ENCODE measurements around the gene GPR37L1. TPM values are rescaled to one million over a fixed set of nuclear protein-coding genes. Genes with fewer than 3 reads are reported as not detected.

Gene GPR37L1
- not detected in 2 replicates for total RNA-seq

GRCh38 chr1:202122639-202123335 is at the start of gene GPR37L1:
GPR37L1 (plus strand) TSS chr1:202122917; CDS start chr1:202122964, 47 bp downstream.

GRCh38 chr1:202144402-202145067 is 21.8 kb downstream of the GPR37L1 start, which contains the start of gene ARL8A:
ARL8A (minus strand) TSS chr1:202144737; CDS start chr1:202144572, 165 bp downstream.

GRCh38 chr1:202160377-202160940 is 37.7 kb downstream of the GPR37L1 start, which contains the start of gene PTPN7:
PTPN7 (minus strand) TSS chr1:202160602; CDS start chr1:202159402, 1,200 bp downstream.

Other genes starting within 250 kb of the GPR37L1 start
- gene SHISA4, start 234.0 kb upstream of the GPR37L1 start, total RNA-seq: 7.7 and 11.1 TPM in 2 replicates
- gene LMOD1, start 176.4 kb upstream of the GPR37L1 start, total RNA-seq: 0.09 and 1.2 TPM in 2 replicates
- 79.8 and 90.1 TPM in 2 replicates for gene TIMM17A, start 167.4 kb upstream of the GPR37L1 start, total RNA-seq
- gene RNPEP, start 140.3 kb upstream of the GPR37L1 start, total RNA-seq: 32.6 and 42.4 TPM in 2 replicates
- 0.09 and 0.18 TPM in 2 replicates for gene ELF3, start 112.3 kb upstream of the GPR37L1 start, total RNA-seq
- gene ARL8A, start 21.8 kb downstream of the GPR37L1 start, total RNA-seq: 21.5 and 23.0 TPM in 2 replicates
- not detected in 2 replicates for gene PTPN7, start 37.7 kb downstream of the GPR37L1 start, total RNA-seq
- gene LGR6, start 70.9 kb downstream of the GPR37L1 start, total RNA-seq: under 0.01 TPM in 1 of 2 replicates, not detected in the other
- gene UBE2T, start 219.0 kb downstream of the GPR37L1 start, total RNA-seq: 15.4 and 29.4 TPM in 2 replicates
- gene PPP1R12B, start 225.8 kb downstream of the GPR37L1 start, total RNA-seq: 6.2 and 15.4 TPM in 2 replicates